Vagina (tissue), 2 donors: Measurements from ENCODE around the gene ATXN1. TPM values are rescaled to one million over a fixed set of nuclear protein-coding genes. Genes with fewer than 3 reads are reported as not detected.

Source experiments
- DNase-seq, 2 donors: peaks; one replicate each; pipeline ENCODE4 v3.0.0-alpha.2; 2017; ENCODE audit errors: extremely low spot score in 2 of 2
- H3K27ac ChIP-seq: fragments of 200-600 bp; sonication (generic); one replicate; pipeline ENCODE4 v1.5.1; 2019
- H3K27me3 ChIP-seq: fragments of 200-600 bp; sonication (generic); one replicate; pipeline ENCODE4 v1.5.1; 2019
- H3K36me3 ChIP-seq, 2 donors: fragments of 200-600 bp; sonication (generic); one replicate each; pipeline ENCODE4 v1.5.1; 2017 to 2019
- H3K4me1 ChIP-seq: fragments of 200-600 bp; sonication (generic); one replicate; pipeline ENCODE4 v1.5.1; 2019
- H3K4me3 ChIP-seq, 2 donors: fragments of 200-600 bp; sonication (generic); 1 replicate in 1 of 2; 2 replicates in 1 of 2; pipeline ENCODE4 v1.5.1; 2016 to 2019
- H3K9me3 ChIP-seq: fragments of 200-600 bp; sonication (generic); one replicate; pipeline ENCODE4 v1.5.1; 2019
- CTCF ChIP-seq, 3 experiments: fragments of 450-650 bp in 2 of 3; fragments of 200-600 bp in 1 of 3; sonication (generic) in 1 of 3; IDR thresholded peaks; one replicate each; pipeline ENCODE4 v1.5.1; 2017 to 2019; ENCODE audit warnings: antibody characterized with exemption in 3 of 3, mild to moderate bottlenecking in 2 of 3, moderate library complexity in 2 of 3
- POLR2A ChIP-seq, 2 donors: fragments of 450-650 bp; IDR thresholded peaks; one replicate each; pipeline ENCODE4 v1.6.1; 2017; ENCODE audit warnings: antibody characterized with exemption in 2 of 2, mild to moderate bottlenecking in 2 of 2, moderate library complexity in 2 of 2
- POLR2AphosphoS5 ChIP-seq, 2 donors: sonication (generic); formaldehyde crosslinking; IDR thresholded peaks; one replicate each; pipeline ENCODE4 v1.9.0; 2017; ENCODE audit warnings: antibody characterized with exemption in 2 of 2, mild to moderate bottlenecking in 2 of 2, low read depth in 1 of 2; ENCODE audit not compliant: insufficient read depth in 1 of 2
- intact Hi-C: fragments of 100-400 bp; cut with DNase I; formaldehyde crosslinking; loops from one replicate; pipeline ENCODE4 v1.15.1; 2023
- total RNA-seq: library from RNA; depleted of rRNA; stranded (reverse); fragments of >200 nt; gene quantifications from one replicate; pipeline ENCODE4 v1.2.3, GENCODE V29; 2016

The ATXN1 gene
- total RNA-seq, 1 donor from 2014 or later: 43.2 TPM

GRCh38 chr6:16728513-16729182, 32.6 kb downstream of the ATXN1 start:
- peak overlapping the region; percentile 8 for H3K27ac ChIP-seq
- no peaks in the 10 kb centered on the region for H3K36me3 ChIP-seq
- H3K4me1 ChIP-seq: peaks cover 64% of the 10 kb centered on the region
- intact Hi-C loops: no loop called here
- H3K4me3 ChIP-seq: no peak overlapping the region
- no peaks in the 10 kb centered on the region for H3K9me3 ChIP-seq
- no peaks in the 10 kb centered on the region for H3K27me3 ChIP-seq
- TF ChIP-seq POLR2AphosphoS5 (IDR thresholded peaks at IDR 0.05; ENCODE audit: insufficient read depth in 1 of 2, low read depth in 1 of 2): no peak
- DNase-seq: no peak

GRCh38 chr6:16727996-16728395, 33.3 kb downstream of the ATXN1 start:
- no peak overlapping the region for H3K27ac ChIP-seq
- H3K27me3 ChIP-seq: no peaks in the 10 kb centered on the region
- H3K4me3 ChIP-seq: no peak overlapping the region
- peaks cover 64% of the 10 kb centered on the region for H3K4me1 ChIP-seq
- H3K36me3 ChIP-seq: no peaks in the 10 kb centered on the region
- DNase-seq: no peak
- no peaks in the 10 kb centered on the region for H3K9me3 ChIP-seq
- intact Hi-C loops: no loop called here
- TF ChIP-seq POLR2A (IDR thresholded peaks at IDR 0.05) (no peak), POLR2AphosphoS5 (IDR thresholded peaks at IDR 0.05; ENCODE audit: insufficient read depth in 1 of 2, low read depth in 1 of 2) (no peak), CTCF (IDR thresholded peaks at IDR 0.05) (no peak)

- H3K27me3 ChIP-seq: no peaks in the 10 kb centered on the region
- peak overlapping the region; percentile 83 for H3K27ac ChIP-seq
- DNase-seq: no peak
- no peaks in the 10 kb centered on the region for H3K36me3 ChIP-seq
- TF ChIP-seq POLR2AphosphoS5 (IDR thresholded peaks at IDR 0.05; ENCODE audit: insufficient read depth in 1 of 2, low read depth in 1 of 2) (peak in 1 of 2 donors; percentile 19), CTCF (IDR thresholded peaks at IDR 0.05) (no peak), POLR2A (IDR thresholded peaks at IDR 0.05) (no peak)
- intact Hi-C loops: no loop called here
- no peaks in the 10 kb centered on the region for H3K9me3 ChIP-seq
- peaks cover 69% of the 10 kb centered on the region for H3K4me1 ChIP-seq
- H3K4me3 ChIP-seq: peak overlapping the region; percentile 11 to 15
Measured at GRCh38 chr6:16725145-16725864, 36.0 kb downstream of the ATXN1 start.

DNA sequence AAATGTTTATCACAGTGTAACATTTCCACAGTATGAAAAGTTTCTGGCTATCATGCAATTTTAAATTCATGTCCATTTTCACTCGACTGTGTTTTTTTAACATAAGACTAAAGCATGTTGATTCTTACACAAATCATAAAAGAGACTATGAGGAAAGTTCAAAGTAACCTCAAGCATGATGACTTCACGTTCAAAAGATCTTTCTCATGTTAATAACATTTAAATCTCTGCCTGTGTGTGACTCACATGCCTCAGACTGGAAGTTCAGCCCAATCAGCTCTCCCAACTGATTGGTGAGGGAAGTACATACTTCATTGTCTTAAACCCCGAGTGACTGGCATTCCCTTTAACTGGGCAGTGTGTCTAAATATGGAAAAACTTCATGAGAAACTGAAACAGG, 37.4 kb downstream of the ATXN1 start:
- Histone ChIP-seq H3K4me1 (peaks cover 82% of the 10 kb centered on the region), H3K27me3 (no peaks in the 10 kb centered on the region), H3K27ac (peak overlapping the region; percentile 83), H3K9me3 (no peaks in the 10 kb centered on the region), H3K4me3 (no peak overlapping the region), H3K36me3 (no peaks in the 10 kb centered on the region)
- DNase-seq: no peak
- intact Hi-C loops: no loop called here
- no peak for TF ChIP-seq CTCF (IDR thresholded peaks at IDR 0.05)
- peak in 1 of 2 donors; percentile 77 for TF ChIP-seq POLR2AphosphoS5 (IDR thresholded peaks at IDR 0.05; ENCODE audit: insufficient read depth in 1 of 2, low read depth in 1 of 2)

GRCh38 chr6:16723402-16723801, 37.9 kb downstream of the ATXN1 start:
- Histone ChIP-seq H3K36me3 (no peaks in the 10 kb centered on the region), H3K9me3 (no peaks in the 10 kb centered on the region), H3K4me1 (peaks cover 87% of the 10 kb centered on the region), H3K27me3 (no peaks in the 10 kb centered on the region), H3K4me3 (no peak overlapping the region), H3K27ac (peak overlapping the region; percentile 83)
- intact Hi-C loops: no loop called here
- TF ChIP-seq POLR2AphosphoS5 (IDR thresholded peaks at IDR 0.05; ENCODE audit: insufficient read depth in 1 of 2, low read depth in 1 of 2) (no peak), CTCF (IDR thresholded peaks at IDR 0.05) (no peak), POLR2A (IDR thresholded peaks at IDR 0.05) (no peak)
- DNase-seq: no peak
